ENCODE data around the gene FAM237B.

DNA sequence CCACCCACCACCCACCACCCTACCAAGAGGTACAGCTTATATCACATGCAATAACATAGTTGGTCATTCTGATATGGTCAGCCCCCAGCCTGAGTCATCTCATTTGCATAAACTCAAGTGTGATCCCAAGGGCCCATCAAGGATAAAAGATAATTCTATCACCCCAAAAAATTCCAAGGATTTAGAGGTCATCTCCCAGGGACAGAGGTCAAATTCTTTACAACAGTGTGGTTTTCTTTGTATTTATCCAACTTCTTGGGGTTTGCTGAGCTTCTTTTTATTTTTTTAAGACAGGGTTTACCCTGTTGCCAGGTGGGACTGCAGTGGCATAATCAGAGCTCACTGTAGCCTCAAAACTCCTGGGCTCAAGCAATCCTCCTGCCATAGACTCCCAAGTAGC lies 16.0 kb upstream of the FAM237B start:
- TF ChIP-seq, protein P1, sequence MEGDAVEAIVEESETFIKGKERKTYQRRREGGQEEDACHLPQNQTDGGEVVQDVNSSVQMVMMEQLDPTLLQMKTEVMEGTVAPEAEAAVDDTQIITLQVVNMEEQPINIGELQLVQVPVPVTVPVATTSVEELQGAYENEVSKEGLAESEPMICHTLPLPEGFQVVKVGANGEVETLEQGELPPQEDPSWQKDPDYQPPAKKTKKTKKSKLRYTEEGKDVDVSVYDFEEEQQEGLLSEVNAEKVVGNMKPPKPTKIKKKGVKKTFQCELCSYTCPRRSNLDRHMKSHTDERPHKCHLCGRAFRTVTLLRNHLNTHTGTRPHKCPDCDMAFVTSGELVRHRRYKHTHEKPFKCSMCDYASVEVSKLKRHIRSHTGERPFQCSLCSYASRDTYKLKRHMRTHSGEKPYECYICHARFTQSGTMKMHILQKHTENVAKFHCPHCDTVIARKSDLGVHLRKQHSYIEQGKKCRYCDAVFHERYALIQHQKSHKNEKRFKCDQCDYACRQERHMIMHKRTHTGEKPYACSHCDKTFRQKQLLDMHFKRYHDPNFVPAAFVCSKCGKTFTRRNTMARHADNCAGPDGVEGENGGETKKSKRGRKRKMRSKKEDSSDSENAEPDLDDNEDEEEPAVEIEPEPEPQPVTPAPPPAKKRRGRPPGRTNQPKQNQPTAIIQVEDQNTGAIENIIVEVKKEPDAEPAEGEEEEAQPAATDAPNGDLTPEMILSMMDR (IDR thresholded peaks at IDR 0.05): no peak
- no peak for TF ChIP-seq POLR2A (IDR thresholded peaks at IDR 0.05)
